ENCODE measurements around the gene MOGAT3.

- TF ChIP-seq GATA2 (IDR thresholded peaks at IDR 0.05; ENCODE audit: low read depth, low read length) (no peak), GATA3 (IDR thresholded peaks at IDR 0.05; ENCODE audit: low read depth, low read length) (no peak)
Measured at GRCh38 chr7:101156277-101156676, 44.6 kb downstream of the MOGAT3 start.

Measured in SH-SY5Y (cell line).